Measurements from ENCODE around the gene PRLR. TPM values are rescaled to one million over a fixed set of nuclear protein-coding genes. Genes with fewer than 3 reads are reported as not detected.

The PRLR gene
- total RNA-seq, 1 experiment from 2014 or later = 0.59 TPM

- no peaks in the 10 kb centered on the region for H3K4me1 Mint-ChIP-seq (ENCODE audit: low read depth, unreplicated experiment)
- CTCF ChIA-PET = no interaction called here
Measured at GRCh38 chr5:35073160-35073559, 157.1 kb downstream of the PRLR start.

GRCh38 chr5:35069188-35069587 lies 161.1 kb downstream of the PRLR start:
- no peak for TF ChIP-seq CTCF (IDR thresholded peaks at IDR 0.05; ENCODE audit: unreplicated experiment)
- no peak for DNase-seq
- no peaks in the 10 kb centered on the region for H3K9me3 Mint-ChIP-seq (ENCODE audit: low read depth, unreplicated experiment)
- BruUV-seq (replicated peaks) = no TSS peak
- no peak overlapping the region for H3K27ac Mint-ChIP-seq (ENCODE audit: unreplicated experiment)
- no peak overlapping the region for H3K4me3 Mint-ChIP-seq (ENCODE audit: low read depth, unreplicated experiment)
- CTCF ChIA-PET = no interaction called here
- no peaks in the 10 kb centered on the region for H3K36me3 Mint-ChIP-seq (ENCODE audit: insufficient read depth, unreplicated experiment)
- no peaks in the 10 kb centered on the region for H3K27me3 Mint-ChIP-seq (ENCODE audit: unreplicated experiment)
- H3K4me1 Mint-ChIP-seq (ENCODE audit: low read depth, unreplicated experiment) = no peaks in the 10 kb centered on the region
- intact Hi-C loops (cut with micrococcal nuclease; ENCODE audit: unreplicated experiment) = no loop called here

More at GRCh38 chr5:35073160-35073559, 157.1 kb downstream of the PRLR start:
- no peak for TF ChIP-seq CTCF (IDR thresholded peaks at IDR 0.05; ENCODE audit: unreplicated experiment)
- no peaks in the 10 kb centered on the region for H3K36me3 Mint-ChIP-seq (ENCODE audit: insufficient read depth, unreplicated experiment)
- BruUV-seq (replicated peaks) = no TSS peak
- no peaks in the 10 kb centered on the region for H3K9me3 Mint-ChIP-seq (ENCODE audit: low read depth, unreplicated experiment)
- H3K27me3 Mint-ChIP-seq (ENCODE audit: unreplicated experiment) = no peaks in the 10 kb centered on the region
- DNase-seq = no peak
- no peak overlapping the region for H3K27ac Mint-ChIP-seq (ENCODE audit: unreplicated experiment)
- no peak overlapping the region for H3K4me3 Mint-ChIP-seq (ENCODE audit: low read depth, unreplicated experiment)
- intact Hi-C loops (cut with micrococcal nuclease; ENCODE audit: unreplicated experiment) = no loop called here

GRCh38 chr5:35067985-35068384 lies 162.3 kb downstream of the PRLR start:
- Mint-ChIP-seq H3K36me3 (ENCODE audit: insufficient read depth, unreplicated experiment) (no peaks in the 10 kb centered on the region), H3K4me1 (ENCODE audit: low read depth, unreplicated experiment) (no peaks in the 10 kb centered on the region), H3K27ac (ENCODE audit: unreplicated experiment) (no peak overlapping the region), H3K4me3 (ENCODE audit: low read depth, unreplicated experiment) (no peak overlapping the region), H3K27me3 (ENCODE audit: unreplicated experiment) (no peaks in the 10 kb centered on the region), H3K9me3 (ENCODE audit: low read depth, unreplicated experiment) (no peaks in the 10 kb centered on the region)
- CTCF ChIA-PET = no interaction called here
- intact Hi-C loops (cut with micrococcal nuclease; ENCODE audit: unreplicated experiment) = no loop called here
- DNase-seq = no peak
- no peak for TF ChIP-seq CTCF (IDR thresholded peaks at IDR 0.05; ENCODE audit: unreplicated experiment)
- no TSS peak for BruUV-seq (replicated peaks)

- H3K4me1 Mint-ChIP-seq (ENCODE audit: low read depth, unreplicated experiment) = no peaks in the 10 kb centered on the region
- no peaks in the 10 kb centered on the region for H3K9me3 Mint-ChIP-seq (ENCODE audit: low read depth, unreplicated experiment)
- intact Hi-C loops (cut with micrococcal nuclease; ENCODE audit: unreplicated experiment) = no loop called here
- H3K36me3 Mint-ChIP-seq (ENCODE audit: insufficient read depth, unreplicated experiment) = no peaks in the 10 kb centered on the region
- CTCF ChIA-PET = no interaction called here
- H3K4me3 Mint-ChIP-seq (ENCODE audit: low read depth, unreplicated experiment) = no peak overlapping the region
- H3K27me3 Mint-ChIP-seq (ENCODE audit: unreplicated experiment) = no peaks in the 10 kb centered on the region
- H3K27ac Mint-ChIP-seq (ENCODE audit: unreplicated experiment) = no peak overlapping the region
- TF ChIP-seq CTCF (IDR thresholded peaks at IDR 0.05; ENCODE audit: unreplicated experiment) = no peak
- no peak for DNase-seq
- no TSS peak for BruUV-seq (replicated peaks)
Measured at GRCh38 chr5:35066260-35066795, 164.0 kb downstream of the PRLR start.

Data from Calu3 (cell line).